Left colon (tissue), 2 donors: ENCODE measurements around the gene MOBP. TPM values are rescaled to one million over a fixed set of nuclear protein-coding genes. Genes with fewer than 3 reads are reported as not detected.
"Not testable (repeated sequence)": the region's sequence is repeated elsewhere in the genome, so short reads cannot be mapped to it uniquely, and the experiment has no call there.

Experiments
- ATAC-seq: fragments of 200-7000 bp; cut with Tn5 transposase; one replicate; pipeline ENCODE4 v1.9.1; 2020; ENCODE audit warnings: mild to moderate bottlenecking, moderate library complexity
- DNase-seq, 2 donors: peaks; one replicate each; pipeline ENCODE4 v3.0.0-alpha.2; 2020
- intact Hi-C, 2 donors: fragments of 100-400 bp; cut with DNase I in 1 of 2; cut with micrococcal nuclease in 1 of 2; formaldehyde crosslinking; loops; one replicate each; pipeline versions ENCODE4 v1.11.2 to v1.14.0; 2022; cut with DNase I, micrococcal nuclease
- long read RNA-seq: library from polyadenylated mRNA; unstranded; transcript quantifications from one replicate; pipeline ENCODE4 v2.0.0, GENCODE V29; 2021
- total RNA-seq, 2 donors: library from RNA; stranded (reverse); fragmentation: NEBNext Ultra II Directional; extraction: Animal tissue kit (Norgen Biotek cat#: 25700); gene quantifications; one replicate each; pipeline ENCODE4 v1.2.1, GENCODE V29; 2021
- donor health status: DM: no; HTN: no; CAD: no.
- donor health status: DM: yes; HTN: yes; CAD: no.

Gene MOBP
- total RNA-seq, result 1 to 10 TPM in 1 of 2 donors, under 1 TPM in 1; 0.27 to 1.3 TPM
- long read RNA-seq, result 0 reads

- ATAC-seq, result no peak
- intact Hi-C loops, result no loop called here
- no peak for DNase-seq
Measured at GRCh38 chr3:39467394-39468107, at the start of gene MOBP. TSS of gene MOBP (plus strand) at chr3:39467680. CDS start at chr3:39502070, 34,390 bp downstream.

GRCh38 chr3:39418556-39419225 is 48.8 kb upstream of the MOBP start:
- ATAC-seq, DNase-seq, intact Hi-C loops: not testable (repeated sequence)

- DNase-seq (no peak), ATAC-seq (no peak)
- intact Hi-C loops, result no loop called here
Measured at GRCh38 chr3:39419742-39420315, 47.7 kb upstream of the MOBP start.

GRCh38 chr3:39420543-39420942 is 46.9 kb upstream of the MOBP start:
- ATAC-seq, result no peak
- intact Hi-C loops, result no loop called here
- no peak for DNase-seq

GRCh38 chr3:39423436-39423970 is 44.0 kb upstream of the MOBP start:
- ATAC-seq (no peak), DNase-seq (no peak)
- intact Hi-C loops, result no loop called here

GRCh38 chr3:39426312-39426711 is 41.2 kb upstream of the MOBP start:
- intact Hi-C loops, result no loop called here
- ATAC-seq, result no peak
- DNase-seq, result no peak

GRCh38 chr3:39427506-39427905 is 40.0 kb upstream of the MOBP start:
- ATAC-seq (no peak), DNase-seq (no peak)
- intact Hi-C loops, result no loop called here

GRCh38 chr3:39428745-39429201 is 38.7 kb upstream of the MOBP start:
- intact Hi-C loops, result no loop called here
- no peak for ATAC-seq
- no peak for DNase-seq

GRCh38 chr3:39429466-39429865 is 38.0 kb upstream of the MOBP start:
- ATAC-seq (no peak), DNase-seq (no peak)
- intact Hi-C loops, result no loop called here

GRCh38 chr3:39432342-39432741 is 35.1 kb upstream of the MOBP start:
- ATAC-seq (no peak), DNase-seq (no peak)
- intact Hi-C loops, result no loop called here

GRCh38 chr3:39433642-39434041 is 33.8 kb upstream of the MOBP start:
- DNase-seq, result no peak
- ATAC-seq, result peak; percentile 67
- intact Hi-C loops, result no loop called here

GRCh38 chr3:39434574-39434973 is 32.9 kb upstream of the MOBP start:
- ATAC-seq, result no peak
- no peak for DNase-seq
- intact Hi-C loops, result no loop called here

- ATAC-seq (no peak), DNase-seq (no peak)
- intact Hi-C loops, result no loop called here
Measured at GRCh38 chr3:39435006-39435748, 32.3 kb upstream of the MOBP start.

GRCh38 chr3:39438880-39439279 is 28.6 kb upstream of the MOBP start:
- no peak for ATAC-seq
- intact Hi-C loops, result no loop called here

GRCh38 chr3:39440316-39440715 is 27.2 kb upstream of the MOBP start:
- DNase-seq, result no peak
- intact Hi-C loops, result no loop called here
- no peak for ATAC-seq

More at GRCh38 chr3:39438880-39439279, 28.6 kb upstream of the MOBP start:
- DNase-seq, result no peak

- DNase-seq (no peak), ATAC-seq (no peak)
- intact Hi-C loops, result no loop called here
Measured at GRCh38 chr3:39443530-39443929, 23.9 kb upstream of the MOBP start.

- ATAC-seq (no peak), DNase-seq (no peak)
- intact Hi-C loops, result no loop called here
Measured at GRCh38 chr3:39445927-39446326, 21.6 kb upstream of the MOBP start.

- intact Hi-C loops, result no loop called here
- no peak for DNase-seq
- ATAC-seq, result no peak
Measured at GRCh38 chr3:39446444-39446843, 21.0 kb upstream of the MOBP start.
